Measurements from ENCODE around the gene PPARG. TPM values are rescaled to one million over a fixed set of nuclear protein-coding genes. Genes with fewer than 3 reads are reported as not detected.

Gene PPARG
- total and polyA plus RNA-seq, 2 experiments from 2014 or later = 0.15 to 0.42 TPM

DNA sequence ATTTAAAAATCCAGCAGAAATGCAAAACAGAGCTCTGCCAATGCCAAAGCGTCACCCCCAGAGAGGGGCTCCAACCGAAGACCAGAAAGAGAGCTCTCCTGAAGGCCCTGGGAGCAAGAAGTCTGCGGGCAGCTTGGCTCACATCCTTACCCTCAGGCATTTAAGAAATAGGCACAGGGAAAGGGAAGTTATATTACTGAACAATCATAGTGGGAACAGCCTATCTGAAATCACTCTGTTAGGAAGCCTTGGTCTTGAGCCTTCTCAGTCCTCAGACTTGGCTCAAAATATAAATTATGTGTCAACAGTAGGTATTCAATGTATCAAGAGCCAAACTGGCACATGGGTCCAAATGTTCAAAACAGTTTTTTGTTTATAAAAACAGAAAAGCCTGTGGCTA, 10.3 kb upstream of the PPARG start:
- no peaks in the 10 kb centered on the region for H3K36me3 Mint-ChIP-seq (ENCODE audit: low read depth)
- no peaks in the 10 kb centered on the region for H3K4me1 Mint-ChIP-seq
- Histone ChIP-seq H3K79me2 (replicated peaks; ENCODE audit: insufficient read depth) (no peaks in the 10 kb centered on the region), H3K27ac (ENCODE audit: low read depth) (no peak overlapping the region), H3K4me2 (no peak overlapping the region), H2AFZ (no peak overlapping the region), H3K9me2 (ENCODE audit: insufficient read depth) (no peaks in the 10 kb centered on the region), H3K36me3 (ENCODE audit: insufficient read depth) (no peaks in the 10 kb centered on the region), H3K4me1 (ENCODE audit: insufficient read depth) (no peaks in the 10 kb centered on the region), H3K4me3 (no peak overlapping the region), H3F3A (replicated peaks; ENCODE audit: low read depth) (no peaks in the 10 kb centered on the region), H3K27me3 (ENCODE audit: insufficient read depth) (no peaks in the 10 kb centered on the region), H4K20me1 (replicated peaks; ENCODE audit: insufficient read depth) (no peaks in the 10 kb centered on the region)
- no peak overlapping the region for H3K27ac Mint-ChIP-seq
- no peak overlapping the region for H3K4me3 Mint-ChIP-seq
- TF ChIP-seq, protein P1, sequence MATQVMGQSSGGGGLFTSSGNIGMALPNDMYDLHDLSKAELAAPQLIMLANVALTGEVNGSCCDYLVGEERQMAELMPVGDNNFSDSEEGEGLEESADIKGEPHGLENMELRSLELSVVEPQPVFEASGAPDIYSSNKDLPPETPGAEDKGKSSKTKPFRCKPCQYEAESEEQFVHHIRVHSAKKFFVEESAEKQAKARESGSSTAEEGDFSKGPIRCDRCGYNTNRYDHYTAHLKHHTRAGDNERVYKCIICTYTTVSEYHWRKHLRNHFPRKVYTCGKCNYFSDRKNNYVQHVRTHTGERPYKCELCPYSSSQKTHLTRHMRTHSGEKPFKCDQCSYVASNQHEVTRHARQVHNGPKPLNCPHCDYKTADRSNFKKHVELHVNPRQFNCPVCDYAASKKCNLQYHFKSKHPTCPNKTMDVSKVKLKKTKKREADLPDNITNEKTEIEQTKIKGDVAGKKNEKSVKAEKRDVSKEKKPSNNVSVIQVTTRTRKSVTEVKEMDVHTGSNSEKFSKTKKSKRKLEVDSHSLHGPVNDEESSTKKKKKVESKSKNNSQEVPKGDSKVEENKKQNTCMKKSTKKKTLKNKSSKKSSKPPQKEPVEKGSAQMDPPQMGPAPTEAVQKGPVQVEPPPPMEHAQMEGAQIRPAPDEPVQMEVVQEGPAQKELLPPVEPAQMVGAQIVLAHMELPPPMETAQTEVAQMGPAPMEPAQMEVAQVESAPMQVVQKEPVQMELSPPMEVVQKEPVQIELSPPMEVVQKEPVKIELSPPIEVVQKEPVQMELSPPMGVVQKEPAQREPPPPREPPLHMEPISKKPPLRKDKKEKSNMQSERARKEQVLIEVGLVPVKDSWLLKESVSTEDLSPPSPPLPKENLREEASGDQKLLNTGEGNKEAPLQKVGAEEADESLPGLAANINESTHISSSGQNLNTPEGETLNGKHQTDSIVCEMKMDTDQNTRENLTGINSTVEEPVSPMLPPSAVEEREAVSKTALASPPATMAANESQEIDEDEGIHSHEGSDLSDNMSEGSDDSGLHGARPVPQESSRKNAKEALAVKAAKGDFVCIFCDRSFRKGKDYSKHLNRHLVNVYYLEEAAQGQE (IDR thresholded peaks at IDR 0.05; ENCODE audit: unreplicated experiment) = no peak
- no peak for TF ChIP-seq CREB1 (CRISPR knock-in tag; IDR thresholded peaks at IDR 0.05; ENCODE audit: low read depth)
- TF ChIP-seq EZH2phosphoT487 (IDR thresholded peaks at IDR 0.05; ENCODE audit: unreplicated experiment) = no peak
- no peak for TF ChIP-seq ZNF114 (CRISPR knock-in tag; IDR thresholded peaks at IDR 0.05)
- DNase-seq (ENCODE audit: low spot score) = no peak
- H3K27me3 Mint-ChIP-seq (ENCODE audit: insufficient read depth, low read depth, poor library complexity) = peaks cover 2% of the 10 kb centered on the region
- H3K9me3 Mint-ChIP-seq = no peaks in the 10 kb centered on the region
- ATAC-seq = no peak

GRCh38 chr3:12279591-12280326, 9.1 kb upstream of the PPARG start:
- H3K4me2 ChIP-seq = no peak overlapping the region
- no peak overlapping the region for H2AFZ ChIP-seq
- H3K27me3 ChIP-seq (ENCODE audit: insufficient read depth) = peaks cover 2% of the 10 kb centered on the region; the same call in 1 of the 2 replicates
- peaks cover 2% of the 10 kb centered on the region for H3K27me3 Mint-ChIP-seq (ENCODE audit: insufficient read depth, low read depth, poor library complexity)
- H3K4me3 ChIP-seq = no peak overlapping the region
- no peaks in the 10 kb centered on the region for H3F3A ChIP-seq (replicated peaks; ENCODE audit: low read depth)
- H3K36me3 Mint-ChIP-seq (ENCODE audit: low read depth) = no peaks in the 10 kb centered on the region
- H4K20me1 ChIP-seq (replicated peaks; ENCODE audit: insufficient read depth) = no peaks in the 10 kb centered on the region
- no peaks in the 10 kb centered on the region for H3K36me3 ChIP-seq (ENCODE audit: insufficient read depth)
- no peaks in the 10 kb centered on the region for H3K79me2 ChIP-seq (replicated peaks; ENCODE audit: insufficient read depth)
- ATAC-seq = no peak
- no peak overlapping the region for H3K27ac ChIP-seq (ENCODE audit: low read depth)
- H3K9me2 ChIP-seq (ENCODE audit: insufficient read depth) = no peaks in the 10 kb centered on the region
- H3K27ac Mint-ChIP-seq = no peak overlapping the region
- no peak for DNase-seq (ENCODE audit: low spot score)
- no peak overlapping the region for H3K4me3 Mint-ChIP-seq
- no peaks in the 10 kb centered on the region for H3K4me1 ChIP-seq (ENCODE audit: insufficient read depth)
- H3K9me3 Mint-ChIP-seq = no peaks in the 10 kb centered on the region
- no peaks in the 10 kb centered on the region for H3K4me1 Mint-ChIP-seq
- TF ChIP-seq NANOG (IDR thresholded peaks at IDR 0.05; ENCODE audit: borderline replicate concordance) = no peak
- TF ChIP-seq JUNB (IDR thresholded peaks at IDR 0.05; ENCODE audit: unreplicated experiment) = no peak
- no peak for TF ChIP-seq EZH2 (IDR thresholded peaks at IDR 0.05; ENCODE audit: low read depth, unreplicated experiment)
- TF ChIP-seq ZNF331 (CRISPR knock-in tag; IDR thresholded peaks at IDR 0.05; ENCODE audit: low read depth) = no peak
- no peak for TF ChIP-seq ETS1 (IDR thresholded peaks at IDR 0.05)
- TF ChIP-seq CREB1 (CRISPR knock-in tag; IDR thresholded peaks at IDR 0.05; ENCODE audit: low read depth) = no peak
- TF ChIP-seq, protein P1 (IDR thresholded peaks at IDR 0.05; ENCODE audit: unreplicated experiment) = no peak
- no peak for TF ChIP-seq STAT1 (IDR thresholded peaks at IDR 0.05; ENCODE audit: unreplicated experiment)
- TF ChIP-seq, protein P2, sequence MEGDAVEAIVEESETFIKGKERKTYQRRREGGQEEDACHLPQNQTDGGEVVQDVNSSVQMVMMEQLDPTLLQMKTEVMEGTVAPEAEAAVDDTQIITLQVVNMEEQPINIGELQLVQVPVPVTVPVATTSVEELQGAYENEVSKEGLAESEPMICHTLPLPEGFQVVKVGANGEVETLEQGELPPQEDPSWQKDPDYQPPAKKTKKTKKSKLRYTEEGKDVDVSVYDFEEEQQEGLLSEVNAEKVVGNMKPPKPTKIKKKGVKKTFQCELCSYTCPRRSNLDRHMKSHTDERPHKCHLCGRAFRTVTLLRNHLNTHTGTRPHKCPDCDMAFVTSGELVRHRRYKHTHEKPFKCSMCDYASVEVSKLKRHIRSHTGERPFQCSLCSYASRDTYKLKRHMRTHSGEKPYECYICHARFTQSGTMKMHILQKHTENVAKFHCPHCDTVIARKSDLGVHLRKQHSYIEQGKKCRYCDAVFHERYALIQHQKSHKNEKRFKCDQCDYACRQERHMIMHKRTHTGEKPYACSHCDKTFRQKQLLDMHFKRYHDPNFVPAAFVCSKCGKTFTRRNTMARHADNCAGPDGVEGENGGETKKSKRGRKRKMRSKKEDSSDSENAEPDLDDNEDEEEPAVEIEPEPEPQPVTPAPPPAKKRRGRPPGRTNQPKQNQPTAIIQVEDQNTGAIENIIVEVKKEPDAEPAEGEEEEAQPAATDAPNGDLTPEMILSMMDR (conservative IDR thresholded peaks at IDR 0.05; ENCODE audit: low read depth in 2 of 2) = no peak
